NB4 (cell line): ENCODE measurements around the gene PHYKPL.

ENCODE experiments used
- MAX ChIP-seq: IDR thresholded peaks from 2 replicates; pipeline ENCODE4 v1.6.1; 2011; ENCODE audit warnings: low read depth, low read length
- MYC ChIP-seq: IDR thresholded peaks from 2 replicates; pipeline ENCODE4 v1.6.1; 2011; ENCODE audit warnings: low read depth, low read length
- POLR2A ChIP-seq: IDR thresholded peaks from 2 replicates; pipeline ENCODE4 v1.6.1; 2011; ENCODE audit warnings: mild to moderate bottlenecking; ENCODE audit not compliant: insufficient read length; ENCODE audit errors: extremely low read depth
- TF ChIP-seq, protein P1 (sequence below): IDR thresholded peaks from one replicate; pipeline ENCODE4 v1.5.1; 2012; ENCODE audit warnings: low read depth, low read length

GRCh38 chr5:178196986-178197385 lies 35.6 kb downstream of the PHYKPL start:
- TF ChIP-seq, protein P1, sequence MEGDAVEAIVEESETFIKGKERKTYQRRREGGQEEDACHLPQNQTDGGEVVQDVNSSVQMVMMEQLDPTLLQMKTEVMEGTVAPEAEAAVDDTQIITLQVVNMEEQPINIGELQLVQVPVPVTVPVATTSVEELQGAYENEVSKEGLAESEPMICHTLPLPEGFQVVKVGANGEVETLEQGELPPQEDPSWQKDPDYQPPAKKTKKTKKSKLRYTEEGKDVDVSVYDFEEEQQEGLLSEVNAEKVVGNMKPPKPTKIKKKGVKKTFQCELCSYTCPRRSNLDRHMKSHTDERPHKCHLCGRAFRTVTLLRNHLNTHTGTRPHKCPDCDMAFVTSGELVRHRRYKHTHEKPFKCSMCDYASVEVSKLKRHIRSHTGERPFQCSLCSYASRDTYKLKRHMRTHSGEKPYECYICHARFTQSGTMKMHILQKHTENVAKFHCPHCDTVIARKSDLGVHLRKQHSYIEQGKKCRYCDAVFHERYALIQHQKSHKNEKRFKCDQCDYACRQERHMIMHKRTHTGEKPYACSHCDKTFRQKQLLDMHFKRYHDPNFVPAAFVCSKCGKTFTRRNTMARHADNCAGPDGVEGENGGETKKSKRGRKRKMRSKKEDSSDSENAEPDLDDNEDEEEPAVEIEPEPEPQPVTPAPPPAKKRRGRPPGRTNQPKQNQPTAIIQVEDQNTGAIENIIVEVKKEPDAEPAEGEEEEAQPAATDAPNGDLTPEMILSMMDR, result peak; percentile 73
- TF ChIP-seq POLR2A, result no peak
- no peak for TF ChIP-seq MAX
- no peak for TF ChIP-seq MYC
